HT1080 (cell line): ENCODE measurements around the gene TNNI3K. TPM values are rescaled to one million over a fixed set of nuclear protein-coding genes. Genes with fewer than 3 reads are reported as not detected.

Source experiments
- DNase-seq: peaks from one replicate; pipeline ENCODE4 v3.0.0-alpha.2; 2015; ENCODE audit warnings: low read depth
- total RNA-seq: library from RNA; depleted of rRNA; stranded (reverse); fragments of >200 nt; shearing (Covaris generic); gene quantifications from 2 replicates; pipeline ENCODE4 v1.2.3, GENCODE V29; 2014

The TNNI3K gene
- total RNA-seq, 1 experiment from 2014 or later: 0.95 TPM

- DNase-seq: no peak
Observed at GRCh38 chr1:74430342-74430934, 195.3 kb downstream of the TNNI3K start.

- DNase-seq: no peak
Observed at GRCh38 chr1:74431531-74431930, 196.3 kb downstream of the TNNI3K start.

GRCh38 chr1:74432325-74432724, 197.1 kb downstream of the TNNI3K start:
- DNase-seq: no peak

GRCh38 chr1:74434321-74434720, 199.1 kb downstream of the TNNI3K start:
- DNase-seq: no peak

- no peak for DNase-seq
Observed at GRCh38 chr1:74436078-74436477, 200.9 kb downstream of the TNNI3K start.

- DNase-seq: no peak
Observed at GRCh38 chr1:74437035-74437434, 201.8 kb downstream of the TNNI3K start.

- no peak for DNase-seq
Observed at GRCh38 chr1:74452035-74452434, 216.8 kb downstream of the TNNI3K start.

GRCh38 chr1:74453277-74453676, 218.1 kb downstream of the TNNI3K start:
- DNase-seq: no peak

GRCh38 chr1:74455390-74455789, 220.2 kb downstream of the TNNI3K start:
- DNase-seq: no peak

- no peak for DNase-seq
Observed at GRCh38 chr1:74457253-74457652, 222.1 kb downstream of the TNNI3K start.

- DNase-seq: peak; percentile 79
Observed at GRCh38 chr1:74463333-74463988, 228.3 kb downstream of the TNNI3K start.

GRCh38 chr1:74464037-74464436, 228.8 kb downstream of the TNNI3K start:
- no peak for DNase-seq

- DNase-seq: no peak
Observed at GRCh38 chr1:74465193-74465681, 230.1 kb downstream of the TNNI3K start.

GRCh38 chr1:74467786-74468377, 232.7 kb downstream of the TNNI3K start:
- DNase-seq: peak; percentile 23

- peak; percentile 49 for DNase-seq
Observed at GRCh38 chr1:74468982-74469603, 233.9 kb downstream of the TNNI3K start.

- DNase-seq: no peak
Observed at GRCh38 chr1:74470251-74470650, 235.1 kb downstream of the TNNI3K start.

GRCh38 chr1:74470936-74471335, 235.7 kb downstream of the TNNI3K start:
- DNase-seq: no peak

- no peak for DNase-seq
Observed at GRCh38 chr1:74471470-74471869, 236.3 kb downstream of the TNNI3K start.

- DNase-seq: peak; percentile 6
Observed at GRCh38 chr1:74474585-74474984, 239.4 kb downstream of the TNNI3K start.

GRCh38 chr1:74478979-74479378, 243.8 kb downstream of the TNNI3K start:
- DNase-seq: no peak

GRCh38 chr1:74480068-74480467, 244.9 kb downstream of the TNNI3K start:
- DNase-seq: no peak

- DNase-seq: no peak
Observed at GRCh38 chr1:74481607-74482006, 246.4 kb downstream of the TNNI3K start.
